Measurements from ENCODE around the gene ETV5. TPM values are rescaled to one million over a fixed set of nuclear protein-coding genes. Genes with fewer than 3 reads are reported as not detected.
A peak's percentile ranks its signal among the peaks of the same experiment; 100 is the strongest.

The ETV5 gene
- total and polyA plus RNA-seq, 10 of the 15 experiments (the other 5 are each of a cell fraction or from before 2014, with no cell fraction given): 5.0 to 18.4 (median 7.4) TPM

DNA sequence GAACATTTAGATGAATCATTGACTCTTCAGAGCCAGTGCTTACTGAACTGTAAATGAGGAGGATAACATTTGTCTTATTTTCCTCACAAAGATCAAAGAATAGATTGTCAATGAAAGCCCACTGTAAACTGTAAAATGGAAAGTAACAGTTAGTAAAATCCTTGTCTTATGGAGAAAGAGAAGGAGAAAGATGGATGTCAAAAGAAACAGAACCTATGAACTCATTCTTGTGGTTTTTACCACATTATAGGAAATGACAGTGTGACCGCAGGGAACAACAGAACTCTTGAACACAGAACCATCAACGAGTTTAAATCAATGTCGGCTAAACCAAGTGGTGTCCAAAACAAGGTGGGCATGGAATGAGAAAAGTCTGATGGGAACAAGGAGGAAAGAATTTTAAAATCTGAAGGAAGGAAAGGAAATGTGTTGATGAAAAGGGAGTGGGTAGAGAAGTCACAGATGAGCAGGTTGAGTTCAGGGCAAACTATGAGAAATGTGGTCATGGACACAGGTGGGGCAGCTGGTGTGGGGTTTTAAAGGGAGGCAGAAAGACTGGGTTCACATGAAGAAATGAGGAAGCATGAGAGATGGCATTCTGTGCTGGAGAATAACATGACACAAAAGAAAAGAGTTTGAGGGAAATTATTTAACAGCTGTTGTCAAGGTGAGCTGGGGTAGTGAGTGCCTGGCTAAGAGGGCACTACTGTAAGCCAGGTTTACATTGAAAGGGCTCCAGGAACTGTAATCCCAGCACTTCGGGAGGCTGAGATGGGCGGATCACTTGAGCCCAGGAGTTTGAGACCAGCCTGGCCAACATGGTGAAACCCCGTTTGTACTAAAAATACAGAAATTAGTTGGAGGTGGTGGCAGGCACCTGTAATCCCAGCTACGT, 42.4 kb upstream of the ETV5 start (continued):
- TF ChIP-seq EZH2 (IDR thresholded peaks at IDR 0.05; ENCODE audit: borderline replicate concordance, control insufficient read depth, low read depth, low read length) (0 out of 2 replicates have a peak, but pooled peaks have one; percentile 37), NBN (IDR thresholded peaks at IDR 0.05) (0 out of 2 replicates have a peak, but pooled peaks have one; percentile 17), FOS (IDR thresholded peaks at IDR 0.05; ENCODE audit: borderline replicate concordance, extremely low read depth, insufficient read length) (no peak), NFIC (IDR thresholded peaks at IDR 0.05; ENCODE audit: low read depth, low read length) (peak; percentile 88), FOXM1 (IDR thresholded peaks at IDR 0.05; ENCODE audit: low read depth, low read length) (peak; percentile 67; the same call in 1 of the 2 replicates), MYB (IDR thresholded peaks at IDR 0.05; ENCODE audit: borderline replicate concordance, low read depth, low read length) (no peak), HDAC2 (IDR thresholded peaks at IDR 0.05) (no peak), IKZF2 (IDR thresholded peaks at IDR 0.05) (peak; percentile 55 to 60; a peak in 3 of 4 replicates), EED (IDR thresholded peaks at IDR 0.05; ENCODE audit: low read depth) (peak; percentile 80), POLR2AphosphoS2 (IDR thresholded peaks at IDR 0.05; ENCODE audit: low read depth, low read length) (no peak), KAT2A (conservative IDR thresholded peaks at IDR 0.05; ENCODE audit: control insufficient read depth, low read depth, low read length) (no peak)
- TF ChIP-seq, protein P1, sequence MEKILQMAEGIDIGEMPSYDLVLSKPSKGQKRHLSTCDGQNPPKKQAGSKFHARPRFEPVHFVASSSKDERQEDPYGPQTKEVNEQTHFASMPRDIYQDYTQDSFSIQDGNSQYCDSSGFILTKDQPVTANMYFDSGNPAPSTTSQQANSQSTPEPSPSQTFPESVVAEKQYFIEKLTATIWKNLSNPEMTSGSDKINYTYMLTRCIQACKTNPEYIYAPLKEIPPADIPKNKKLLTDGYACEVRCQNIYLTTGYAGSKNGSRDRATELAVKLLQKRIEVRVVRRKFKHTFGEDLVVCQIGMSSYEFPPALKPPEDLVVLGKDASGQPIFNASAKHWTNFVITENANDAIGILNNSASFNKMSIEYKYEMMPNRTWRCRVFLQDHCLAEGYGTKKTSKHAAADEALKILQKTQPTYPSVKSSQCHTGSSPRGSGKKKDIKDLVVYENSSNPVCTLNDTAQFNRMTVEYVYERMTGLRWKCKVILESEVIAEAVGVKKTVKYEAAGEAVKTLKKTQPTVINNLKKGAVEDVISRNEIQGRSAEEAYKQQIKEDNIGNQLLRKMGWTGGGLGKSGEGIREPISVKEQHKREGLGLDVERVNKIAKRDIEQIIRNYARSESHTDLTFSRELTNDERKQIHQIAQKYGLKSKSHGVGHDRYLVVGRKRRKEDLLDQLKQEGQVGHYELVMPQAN (conservative IDR thresholded peaks at IDR 0.05): no peak

All from GM12878 (cell line).